ENCODE data around the gene HIGD1C. TPM values are rescaled to one million over a fixed set of nuclear protein-coding genes. Genes with fewer than 3 reads are reported as not detected.
"Not testable (repeated sequence)": the region's sequence is repeated elsewhere in the genome, so short reads cannot be mapped to it uniquely, and the experiment has no call there.

The HIGD1C gene
- total RNA-seq, 1 experiment from 2014 or later: not detected

DNA sequence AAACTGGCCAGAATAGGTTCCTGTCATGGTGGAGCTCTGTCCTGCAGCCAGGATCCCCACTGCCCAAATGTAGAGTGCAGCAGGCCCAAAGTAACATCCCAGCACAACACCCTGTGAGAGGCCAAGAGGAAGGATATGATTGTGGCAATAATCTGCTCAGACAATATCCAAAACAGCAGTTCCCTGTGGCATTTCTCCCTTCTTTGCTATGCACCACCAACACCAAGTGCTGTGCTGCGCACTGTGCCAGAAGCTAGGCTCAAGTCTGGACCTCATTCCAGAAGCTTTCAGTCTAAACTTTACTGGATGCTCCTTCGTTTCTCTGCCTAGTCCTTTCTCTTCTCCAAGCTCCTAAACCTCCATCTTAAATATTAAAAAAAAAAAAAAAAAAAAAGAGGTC is 40.5 kb downstream of the HIGD1C start:
- Histone ChIP-seq H3K9me3 (no peaks in the 10 kb centered on the region), H3K4me3 (no peak overlapping the region), H3K36me3 (peaks cover 54% of the 10 kb centered on the region), H3K27me3 (no peaks in the 10 kb centered on the region)
- no peak for DNase-seq

DNA sequence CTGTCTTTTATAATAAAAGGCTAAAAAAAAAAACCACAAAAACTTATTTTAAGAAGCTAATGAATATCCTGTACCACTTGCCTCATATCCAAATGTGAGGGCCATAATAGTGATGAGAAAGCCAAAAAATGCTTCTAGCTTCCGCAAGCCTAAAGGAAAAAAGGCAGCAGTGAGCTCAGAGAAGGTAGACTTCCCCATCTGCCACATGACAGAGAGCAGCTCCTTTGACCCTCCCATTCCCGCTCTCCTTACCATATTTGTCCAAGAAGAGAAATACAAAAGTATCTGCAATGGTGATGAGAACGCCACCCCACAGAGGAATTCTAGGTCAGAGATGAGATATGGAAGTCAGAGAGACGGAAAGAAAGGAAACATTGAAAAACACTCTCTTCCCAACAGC is 46.7 kb downstream of the HIGD1C start:
- Histone ChIP-seq H3K4me3 (no peak overlapping the region), H3K36me3 (peaks cover 47% of the 10 kb centered on the region), H3K27me3 (no peaks in the 10 kb centered on the region), H3K9me3 (no peaks in the 10 kb centered on the region)
- no peak for DNase-seq

DNA sequence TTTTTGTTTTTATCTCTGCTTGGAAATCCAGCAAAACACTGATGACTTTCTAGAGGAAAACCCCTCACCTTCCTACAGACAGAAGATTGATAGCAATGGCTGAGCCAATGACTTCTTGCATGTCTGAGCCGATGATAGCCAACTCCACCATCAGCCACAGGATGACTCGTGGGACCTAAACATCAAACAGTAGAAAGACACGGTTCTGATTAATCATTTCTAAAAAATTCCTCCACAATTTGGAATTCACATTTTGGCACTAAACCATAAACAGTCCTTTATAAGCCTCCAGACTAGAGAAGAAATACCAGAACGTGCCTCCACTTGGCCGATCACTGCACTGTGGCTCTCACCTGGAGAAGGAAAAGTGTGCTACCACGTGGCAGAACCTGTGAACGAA is 47.9 kb downstream of the HIGD1C start:
- H3K9me3 ChIP-seq: no peaks in the 10 kb centered on the region
- H3K36me3 ChIP-seq: peaks cover 53% of the 10 kb centered on the region
- H3K4me3 ChIP-seq: no peak overlapping the region
- H3K27me3 ChIP-seq: no peaks in the 10 kb centered on the region
- peak; percentile 62 for DNase-seq

DNA sequence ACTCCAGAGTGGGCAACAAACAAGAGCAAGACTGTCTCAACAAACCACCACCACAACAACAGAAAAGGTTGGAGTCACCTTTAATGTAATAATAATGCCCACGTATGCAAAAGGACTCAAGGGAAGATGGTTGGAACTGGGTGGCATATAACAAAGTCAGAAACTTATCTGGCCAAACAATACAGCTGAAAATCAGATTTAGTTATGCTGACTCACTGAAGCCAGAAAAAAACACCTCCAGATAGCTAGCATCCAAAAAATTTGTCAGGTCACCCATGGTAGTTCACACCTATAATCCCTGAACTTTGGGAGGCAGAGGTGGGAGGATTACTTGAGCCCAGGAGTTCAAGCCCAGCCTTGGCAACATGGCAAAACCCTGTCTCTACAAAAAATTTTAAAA is 49.5 kb downstream of the HIGD1C start:
- Histone ChIP-seq H3K36me3 (peaks cover 46% of the 10 kb centered on the region), H3K27me3 (no peaks in the 10 kb centered on the region), H3K9me3 (no peaks in the 10 kb centered on the region), H3K4me3 (no peak overlapping the region)
- DNase-seq: no peak

DNA sequence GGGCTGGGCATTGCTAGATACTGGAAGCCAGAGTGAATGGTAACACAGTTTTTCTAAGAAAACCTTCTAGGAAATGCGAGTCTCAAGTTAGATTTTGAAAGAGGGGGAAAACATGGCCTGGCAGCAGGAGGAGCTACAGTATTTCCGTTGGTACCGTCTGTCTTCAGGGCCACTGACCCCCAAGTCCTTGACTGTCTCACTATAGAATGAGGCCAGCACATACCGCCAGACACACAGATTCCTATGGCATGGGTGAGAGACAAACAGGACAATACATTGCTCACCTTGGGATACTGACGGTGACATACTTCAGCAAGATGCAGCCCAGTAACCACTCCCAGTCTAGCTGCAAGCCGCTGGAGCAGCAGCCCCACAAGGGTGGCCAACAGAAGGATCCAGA is 52.2 kb downstream of the HIGD1C start:
- DNase-seq: no peak
- H3K27me3 ChIP-seq: no peaks in the 10 kb centered on the region
- H3K36me3 ChIP-seq: peaks cover 39% of the 10 kb centered on the region
- H3K9me3 ChIP-seq: no peaks in the 10 kb centered on the region
- no peak overlapping the region for H3K4me3 ChIP-seq

DNA sequence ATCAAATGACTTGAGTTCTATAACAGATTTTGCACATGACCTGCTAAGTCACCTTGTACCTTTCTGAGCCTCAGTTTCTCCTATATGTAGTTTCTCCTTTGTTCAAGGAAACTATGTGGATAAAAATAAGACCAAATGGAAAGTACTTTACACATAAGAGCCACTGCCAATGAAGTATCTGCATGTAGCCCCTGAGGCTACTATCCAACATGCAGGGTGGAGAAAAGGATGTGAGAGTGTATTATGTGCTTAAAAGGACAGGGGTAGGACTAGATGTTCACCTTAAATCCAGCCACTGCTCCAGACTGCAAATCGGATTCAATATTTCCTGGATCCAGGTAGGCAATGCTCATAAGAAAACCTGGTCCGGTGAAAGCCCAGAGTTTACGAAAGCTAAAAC is 52.7 kb downstream of the HIGD1C start:
- no peaks in the 10 kb centered on the region for H3K9me3 ChIP-seq
- no peak for DNase-seq
- H3K36me3 ChIP-seq: peaks cover 33% of the 10 kb centered on the region
- H3K4me3 ChIP-seq: no peak overlapping the region
- H3K27me3 ChIP-seq: no peaks in the 10 kb centered on the region

DNA sequence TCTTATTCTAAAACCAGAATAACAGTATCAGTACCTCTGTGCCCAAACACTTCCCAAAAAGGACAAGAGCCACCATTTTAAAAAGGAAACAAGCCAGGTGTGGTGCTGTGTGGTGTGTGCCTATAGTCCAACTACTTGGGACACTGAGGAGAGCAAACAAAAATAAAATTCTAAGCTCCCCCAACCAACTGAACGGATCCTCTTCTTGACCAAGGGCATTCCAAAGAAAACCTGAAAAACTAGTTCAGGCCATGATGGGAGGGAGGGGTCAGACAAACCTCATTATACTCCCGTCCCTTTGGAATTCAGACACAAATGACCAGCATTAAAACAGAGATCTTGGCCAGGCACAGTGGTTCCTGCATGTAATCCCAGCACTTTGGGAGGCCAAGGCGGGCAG is 53.3 kb downstream of the HIGD1C start:
- DNase-seq: no peak
- Histone ChIP-seq H3K36me3 (peaks cover 29% of the 10 kb centered on the region), H3K27me3 (no peaks in the 10 kb centered on the region), H3K4me3 (no peak overlapping the region), H3K9me3 (no peaks in the 10 kb centered on the region)

DNA sequence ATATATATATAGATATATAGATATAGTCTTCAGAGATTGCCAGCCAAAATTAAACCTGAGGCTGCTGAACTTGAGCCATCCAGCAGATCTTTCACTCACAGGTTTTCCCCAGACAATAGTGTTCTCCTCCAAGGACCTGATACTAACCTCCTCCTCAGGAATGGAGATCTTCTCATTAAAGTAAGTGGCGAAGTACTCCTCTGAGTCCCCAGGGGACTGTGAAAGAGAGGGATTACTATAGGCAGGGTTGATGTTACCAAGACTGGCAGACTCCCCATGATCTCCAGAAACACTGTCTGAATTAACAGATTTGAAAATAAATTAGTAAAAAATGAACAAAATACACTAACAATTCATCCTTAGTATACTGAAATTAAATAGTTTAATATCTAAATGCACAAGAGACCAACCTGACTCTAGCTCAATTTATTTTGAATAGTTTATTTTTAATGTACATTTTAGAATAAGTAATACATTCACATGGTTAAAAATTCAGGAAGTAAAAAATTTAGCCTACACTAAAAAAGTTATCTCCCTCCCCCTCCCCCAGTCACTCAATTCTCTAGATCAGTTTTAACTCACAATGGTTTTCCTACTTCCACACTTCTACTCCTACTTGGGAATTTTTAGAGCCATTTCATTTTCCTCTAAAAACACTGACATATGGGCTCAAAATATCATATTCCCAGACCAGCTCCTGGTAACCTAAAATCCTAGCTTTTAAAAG is 56.1 kb downstream of the HIGD1C start:
- H3K9me3 ChIP-seq: no peaks in the 10 kb centered on the region
- no peaks in the 10 kb centered on the region for H3K27me3 ChIP-seq
- H3K4me3 ChIP-seq: no peak overlapping the region
- peaks cover 23% of the 10 kb centered on the region for H3K36me3 ChIP-seq
- DNase-seq: no peak

DNA sequence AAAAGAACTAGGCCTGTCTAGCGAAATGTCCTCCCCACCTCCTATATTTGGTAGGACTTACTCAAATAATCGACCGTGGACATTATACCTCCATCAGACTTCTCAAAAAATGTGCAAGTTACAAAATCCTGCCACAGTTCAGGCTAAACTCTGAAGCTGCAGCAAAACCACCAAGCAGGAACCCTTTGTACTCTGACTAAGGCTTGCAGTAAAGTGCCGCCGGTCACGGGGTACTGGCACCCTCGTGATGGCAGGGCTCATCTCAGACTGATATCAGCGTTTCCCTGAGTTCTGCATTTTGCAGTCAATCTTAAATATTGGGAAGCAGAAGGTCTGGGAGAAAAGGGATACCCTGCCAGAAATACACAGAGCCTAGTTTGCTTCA is 56.7 kb downstream of the HIGD1C start:
- Histone ChIP-seq H3K9me3 (no peaks in the 10 kb centered on the region), H3K27me3 (no peaks in the 10 kb centered on the region), H3K36me3 (peaks cover 19% of the 10 kb centered on the region), H3K4me3 (no peak overlapping the region)
- no peak for DNase-seq

DNA sequence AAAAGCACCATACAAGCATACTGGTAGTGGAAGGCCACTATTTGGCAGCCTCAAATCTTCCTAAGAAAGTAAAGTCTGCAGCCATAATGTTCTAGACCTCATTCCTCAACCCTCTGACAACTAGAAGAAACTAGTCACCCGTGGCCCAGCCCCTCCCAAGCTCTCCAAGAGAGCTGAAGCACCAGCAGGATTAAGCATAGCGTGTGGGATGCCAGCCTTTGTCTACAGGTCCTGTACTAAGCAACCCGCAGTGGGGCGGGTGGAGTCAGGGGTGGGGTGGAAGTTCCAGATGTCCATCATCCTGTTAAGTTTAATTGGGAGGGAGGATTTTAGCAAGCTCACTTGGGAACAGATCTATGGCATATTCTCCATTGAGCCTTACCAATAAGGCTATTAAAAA is 59.6 kb downstream of the HIGD1C start:
- DNase-seq: peak; percentile 6
- H3K9me3 ChIP-seq: no peaks in the 10 kb centered on the region
- H3K4me3 ChIP-seq: no peak overlapping the region
- H3K27me3 ChIP-seq: no peaks in the 10 kb centered on the region
- H3K36me3 ChIP-seq: peaks cover 6% of the 10 kb centered on the region

DNA sequence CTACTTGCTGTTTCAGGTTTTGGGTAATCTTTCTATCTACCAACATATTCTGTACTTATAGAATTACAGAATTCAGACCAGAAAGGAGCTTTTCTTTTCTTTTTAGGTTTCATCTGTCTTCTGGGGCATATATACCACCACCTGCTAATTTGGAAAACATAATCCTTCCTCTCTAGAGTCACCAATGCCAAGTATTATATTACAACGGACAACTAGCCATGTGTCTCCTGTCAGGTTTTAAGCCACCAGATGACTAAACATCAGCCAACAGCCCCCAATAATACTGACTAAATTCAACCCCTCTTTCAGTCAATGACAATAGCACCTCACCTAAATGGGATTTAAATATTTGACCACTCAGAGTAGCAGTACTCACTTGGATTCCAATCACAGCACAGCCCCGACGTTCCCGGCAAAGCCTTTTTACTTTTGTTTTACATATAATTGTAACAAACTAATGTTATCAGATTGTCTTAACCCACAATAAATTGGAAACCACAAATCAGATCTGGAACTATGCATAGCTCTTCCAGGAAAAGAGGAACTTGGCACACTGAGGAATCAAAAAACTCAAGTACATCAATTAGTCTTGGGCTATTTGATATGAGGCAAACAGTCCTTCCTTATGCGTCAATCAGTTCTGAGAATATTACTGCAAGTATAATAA is 60.4 kb downstream of the HIGD1C start:
- H3K4me3 ChIP-seq: no peak overlapping the region
- peaks cover 2% of the 10 kb centered on the region for H3K36me3 ChIP-seq
- H3K27me3 ChIP-seq: no peaks in the 10 kb centered on the region
- no peaks in the 10 kb centered on the region for H3K9me3 ChIP-seq
- DNase-seq: no peak

DNA sequence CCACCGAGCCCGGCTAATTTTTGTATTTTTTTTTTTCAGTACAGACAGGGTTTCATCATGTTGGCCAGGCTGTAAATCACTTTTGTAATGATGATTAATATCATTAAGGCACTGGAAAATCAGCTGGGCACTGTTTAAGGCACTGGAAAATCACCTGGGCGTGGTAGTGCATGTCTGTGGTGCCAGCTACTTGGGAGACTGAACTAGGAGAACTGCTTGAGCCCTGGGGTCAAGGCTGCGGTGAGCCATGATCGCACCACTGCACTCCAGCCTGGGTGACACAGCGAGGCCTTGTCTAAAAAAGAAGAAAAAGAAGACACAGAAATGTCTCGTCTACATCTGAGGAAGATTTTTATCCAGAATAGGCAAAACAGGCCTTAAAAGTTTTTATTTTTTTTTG is 61.1 kb downstream of the HIGD1C start:
- H3K27me3 ChIP-seq: no peaks in the 10 kb centered on the region
- no peak for DNase-seq
- H3K4me3 ChIP-seq: no peak overlapping the region
- H3K9me3 ChIP-seq: no peaks in the 10 kb centered on the region
- no peaks in the 10 kb centered on the region for H3K36me3 ChIP-seq

DNA sequence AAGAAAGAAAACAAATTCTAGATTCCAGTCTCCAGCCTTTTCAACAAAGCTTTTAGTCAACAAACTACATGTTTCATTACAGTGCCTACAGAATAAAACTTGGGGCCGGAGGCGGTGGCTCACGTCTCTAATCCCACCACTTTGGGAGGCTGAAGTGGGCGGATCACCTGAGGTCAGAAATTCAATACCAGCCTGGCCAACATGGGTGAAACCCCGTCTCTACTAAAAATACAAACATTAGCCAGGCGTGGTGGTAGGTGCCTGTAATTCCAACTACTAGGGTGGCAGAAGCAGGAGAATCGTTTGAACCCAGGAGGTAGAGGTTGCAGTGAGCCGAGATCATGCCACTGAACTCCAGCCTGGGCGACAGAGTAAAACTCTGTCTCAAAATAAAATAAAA is 62.1 kb downstream of the HIGD1C start:
- not testable (repeated sequence) for H3K9me3 ChIP-seq, H3K4me3 ChIP-seq, H3K27me3 ChIP-seq, H3K36me3 ChIP-seq, DNase-seq

DNA sequence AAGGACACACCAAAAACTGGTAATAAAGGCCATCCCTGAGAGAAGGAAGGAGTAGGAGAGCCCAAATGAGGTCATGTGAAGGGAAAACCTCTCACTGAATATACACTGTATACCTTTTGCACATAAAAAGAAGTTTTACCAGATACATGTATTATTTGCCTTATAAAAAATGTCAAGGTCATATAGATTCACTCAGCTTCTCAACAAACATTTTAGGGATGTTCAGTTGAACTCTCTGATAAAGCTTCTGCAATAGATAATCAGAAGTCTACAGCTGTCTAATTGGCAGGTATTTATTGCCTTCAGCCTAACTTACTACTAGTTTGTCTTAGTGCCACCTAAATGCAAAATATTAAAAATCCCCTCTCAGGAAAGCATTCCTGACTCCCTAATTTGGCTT is 65.1 kb downstream of the HIGD1C start:
- H3K4me3 ChIP-seq: no peak overlapping the region
- H3K36me3 ChIP-seq: no peaks in the 10 kb centered on the region; the same call in 1 of the 2 replicates
- H3K27me3 ChIP-seq: no peaks in the 10 kb centered on the region
- no peak for DNase-seq
- H3K9me3 ChIP-seq: no peaks in the 10 kb centered on the region

DNA sequence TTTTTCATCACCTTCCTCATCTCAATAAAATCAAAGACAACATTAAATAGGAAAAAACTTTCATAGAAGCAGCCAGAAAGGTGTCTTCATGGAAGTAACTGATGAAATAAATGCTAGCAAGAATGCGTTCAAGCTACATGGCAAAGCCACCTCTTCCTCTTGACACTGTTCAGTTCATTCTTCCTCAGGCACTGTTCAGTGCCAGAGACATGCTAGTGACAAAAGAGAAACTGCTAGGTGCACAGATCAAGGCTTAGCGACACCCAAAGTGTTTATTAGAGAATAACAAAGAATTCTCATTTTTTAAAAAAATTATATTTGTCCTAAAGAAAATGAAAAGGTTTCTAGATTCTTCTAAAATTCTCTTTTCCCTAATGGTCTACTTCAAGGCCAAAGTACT is 66.6 kb downstream of the HIGD1C start:
- peaks cover 1% of the 10 kb centered on the region; the same call in 1 of the 2 replicates for H3K36me3 ChIP-seq
- H3K9me3 ChIP-seq: no peaks in the 10 kb centered on the region
- DNase-seq: no peak
- H3K4me3 ChIP-seq: no peak overlapping the region
- no peaks in the 10 kb centered on the region for H3K27me3 ChIP-seq

DNA sequence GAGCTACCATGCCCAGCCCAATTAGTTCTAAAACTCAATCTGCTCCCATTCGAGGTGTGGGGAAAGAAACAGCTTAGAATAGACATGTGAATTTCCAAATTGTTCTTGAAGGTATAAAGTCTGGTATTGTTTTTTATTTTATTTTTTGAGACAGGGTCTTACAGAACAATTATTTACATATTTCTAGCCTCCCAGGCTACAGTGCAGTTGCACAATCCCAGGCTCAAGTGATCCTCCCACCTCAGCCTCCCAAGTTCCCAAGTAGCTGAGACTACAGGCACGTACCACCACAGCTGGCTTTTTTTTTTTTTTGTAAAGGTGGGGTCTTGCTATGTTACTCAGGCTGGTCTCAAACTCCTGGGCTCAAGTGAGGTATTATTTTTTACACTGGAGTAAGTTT is 67.6 kb downstream of the HIGD1C start:
- no peaks in the 10 kb centered on the region for H3K9me3 ChIP-seq
- no peaks in the 10 kb centered on the region for H3K27me3 ChIP-seq
- H3K36me3 ChIP-seq: peaks cover 2% of the 10 kb centered on the region; the same call in 1 of the 2 replicates
- no peak overlapping the region for H3K4me3 ChIP-seq
- DNase-seq: no peak
